ENCODE data around the gene SFXN5.
"Not testable (repeated sequence)": the region's sequence is repeated elsewhere in the genome, so short reads cannot be mapped to it uniquely, and the experiment has no call there.

The SFXN5 gene

DNA sequence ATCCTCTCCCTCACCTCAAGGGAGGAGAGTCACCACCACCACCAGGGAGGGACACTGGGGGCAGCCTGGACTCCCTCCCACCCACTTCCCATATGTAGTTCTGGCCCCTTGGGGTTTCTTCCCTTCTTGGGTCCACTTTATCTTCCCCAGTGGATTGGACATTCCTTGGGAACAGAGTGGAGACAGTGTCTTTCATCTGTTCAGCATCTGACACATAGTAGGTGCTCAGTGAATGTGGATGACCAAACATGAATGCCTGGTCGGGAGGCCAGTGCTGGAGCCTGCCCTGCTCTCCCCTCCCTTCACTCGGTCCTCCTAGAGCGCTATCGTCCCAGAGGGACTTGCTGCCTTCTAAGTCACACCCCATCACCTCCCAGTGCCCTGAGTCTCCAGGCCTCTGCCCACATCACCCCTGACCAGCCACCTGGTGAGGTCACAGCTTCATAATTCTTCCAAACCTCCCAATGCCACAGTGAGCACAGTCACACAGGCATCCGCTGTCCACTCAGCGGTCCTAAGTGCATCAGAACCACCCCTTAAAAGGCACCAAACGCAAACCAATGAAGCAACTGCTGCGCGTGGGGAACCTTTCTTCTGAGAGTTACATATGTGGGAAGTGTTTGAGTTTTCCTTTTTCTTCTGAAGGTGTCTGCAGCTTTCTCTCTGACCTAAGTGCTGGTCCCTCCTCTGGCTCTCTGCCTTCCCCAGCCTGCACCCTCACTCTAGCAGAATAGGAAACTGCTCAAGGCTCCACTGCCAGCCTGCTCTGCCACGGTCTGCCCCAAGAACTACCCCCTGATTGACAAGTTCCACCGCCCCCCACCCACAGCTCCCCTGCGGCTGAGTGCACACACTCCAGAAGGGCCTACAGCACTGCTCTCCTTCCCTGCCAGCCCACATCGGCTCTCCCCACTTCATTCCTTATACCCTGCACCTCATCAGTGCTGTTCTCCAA lies 7.2 kb upstream of the SFXN5 start:
- no peak for DNase-seq (ENCODE audit: low read depth)

DNA sequence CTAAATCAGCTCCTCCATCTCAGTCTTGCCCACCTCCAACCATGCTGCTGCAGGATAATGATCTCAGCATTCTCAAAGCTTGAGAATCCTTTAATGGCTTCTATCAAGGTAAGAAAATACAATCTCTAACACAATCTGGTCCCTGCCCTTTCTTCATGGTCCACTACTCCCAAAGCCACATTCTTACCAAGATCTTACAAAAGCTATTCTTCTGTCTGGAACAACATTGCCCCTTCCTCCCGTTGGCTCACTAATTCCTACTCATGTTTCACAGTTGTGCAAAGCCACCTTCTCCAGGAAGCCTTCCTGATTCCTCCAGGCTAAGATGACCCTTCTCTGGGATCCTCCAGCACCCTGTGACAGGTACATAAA lies 5.9 kb upstream of the SFXN5 start:
- no peak for DNase-seq (ENCODE audit: low read depth)

DNA sequence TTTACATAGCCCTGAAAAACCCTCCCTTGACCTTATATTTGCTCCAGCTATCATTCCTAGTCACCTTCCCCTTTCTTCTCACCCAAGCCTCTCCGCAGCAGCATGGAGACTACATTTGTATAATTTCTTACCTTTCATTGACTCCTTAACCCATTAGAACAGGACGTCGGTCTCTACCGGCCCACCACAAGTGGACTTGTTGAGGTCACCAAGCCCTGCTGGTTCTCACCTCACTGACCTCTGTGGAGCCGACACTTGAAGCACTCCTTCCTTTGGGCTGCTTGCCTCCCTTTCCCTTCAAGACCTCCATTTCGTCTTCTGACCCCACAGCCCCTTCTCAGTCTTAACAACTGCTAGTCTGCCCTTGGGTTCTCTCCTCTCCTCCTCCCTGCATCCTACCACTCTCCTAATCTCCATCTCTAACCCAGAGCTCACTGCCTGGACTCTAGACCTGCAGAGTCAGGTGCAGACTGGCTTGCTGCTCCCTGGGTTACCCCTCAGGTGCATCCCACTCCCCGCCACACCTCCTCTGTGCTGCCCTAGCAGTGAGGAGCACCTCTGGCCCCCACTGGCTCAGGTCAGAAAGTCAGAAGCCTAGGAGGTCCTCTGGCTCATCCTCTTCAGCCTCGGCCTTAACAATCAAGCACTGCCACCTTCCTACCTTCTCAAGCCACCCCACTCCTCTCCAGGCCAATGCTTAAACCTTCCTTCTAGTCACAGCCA lies 5.3 kb upstream of the SFXN5 start:
- no peak for DNase-seq (ENCODE audit: low read depth)

DNA sequence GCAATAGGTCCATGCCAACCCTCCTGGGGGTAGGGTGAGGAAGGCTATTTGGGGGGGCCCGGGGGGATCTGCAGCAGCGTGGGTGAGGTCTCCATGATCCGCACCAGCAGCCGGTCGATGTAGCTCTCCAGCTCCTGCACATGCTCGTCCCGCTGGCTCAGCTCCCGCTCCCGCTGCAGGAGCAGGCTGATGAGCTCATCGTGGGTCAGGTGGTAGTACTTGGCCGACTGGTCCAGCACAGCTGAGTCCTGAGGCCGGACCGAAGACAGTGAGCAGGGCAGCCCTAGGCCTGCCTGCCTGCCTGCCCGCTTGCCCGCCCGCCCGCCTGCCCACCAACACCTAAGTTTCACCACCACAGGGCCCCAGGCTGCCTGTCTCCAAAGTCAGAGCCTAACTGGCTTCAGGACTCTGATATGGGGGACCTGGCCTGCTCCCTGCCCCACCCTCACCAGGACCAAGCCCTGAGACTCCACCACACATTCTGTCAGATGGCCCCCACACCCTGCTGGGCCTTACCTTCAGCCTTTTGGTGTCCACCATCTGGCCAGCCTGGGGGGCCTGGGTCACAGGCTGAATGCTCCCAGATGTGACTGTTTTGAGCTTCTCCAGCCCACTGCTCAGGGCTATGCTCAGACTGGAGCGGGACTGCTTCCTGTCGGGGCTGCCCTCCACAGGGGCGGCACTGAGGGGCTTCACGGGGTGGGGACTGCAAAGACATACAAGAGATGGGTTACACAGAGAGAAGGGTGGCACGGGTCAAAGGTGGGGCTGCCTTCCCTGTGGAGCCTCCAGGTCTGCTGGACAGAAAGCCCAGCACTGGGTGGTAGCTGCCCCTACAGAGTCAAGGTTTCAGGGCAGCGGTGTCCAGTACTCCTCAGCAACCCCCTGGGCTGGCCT lies 4.2 kb upstream of the SFXN5 start:
- DNase-seq (ENCODE audit: low read depth): no peak

DNA sequence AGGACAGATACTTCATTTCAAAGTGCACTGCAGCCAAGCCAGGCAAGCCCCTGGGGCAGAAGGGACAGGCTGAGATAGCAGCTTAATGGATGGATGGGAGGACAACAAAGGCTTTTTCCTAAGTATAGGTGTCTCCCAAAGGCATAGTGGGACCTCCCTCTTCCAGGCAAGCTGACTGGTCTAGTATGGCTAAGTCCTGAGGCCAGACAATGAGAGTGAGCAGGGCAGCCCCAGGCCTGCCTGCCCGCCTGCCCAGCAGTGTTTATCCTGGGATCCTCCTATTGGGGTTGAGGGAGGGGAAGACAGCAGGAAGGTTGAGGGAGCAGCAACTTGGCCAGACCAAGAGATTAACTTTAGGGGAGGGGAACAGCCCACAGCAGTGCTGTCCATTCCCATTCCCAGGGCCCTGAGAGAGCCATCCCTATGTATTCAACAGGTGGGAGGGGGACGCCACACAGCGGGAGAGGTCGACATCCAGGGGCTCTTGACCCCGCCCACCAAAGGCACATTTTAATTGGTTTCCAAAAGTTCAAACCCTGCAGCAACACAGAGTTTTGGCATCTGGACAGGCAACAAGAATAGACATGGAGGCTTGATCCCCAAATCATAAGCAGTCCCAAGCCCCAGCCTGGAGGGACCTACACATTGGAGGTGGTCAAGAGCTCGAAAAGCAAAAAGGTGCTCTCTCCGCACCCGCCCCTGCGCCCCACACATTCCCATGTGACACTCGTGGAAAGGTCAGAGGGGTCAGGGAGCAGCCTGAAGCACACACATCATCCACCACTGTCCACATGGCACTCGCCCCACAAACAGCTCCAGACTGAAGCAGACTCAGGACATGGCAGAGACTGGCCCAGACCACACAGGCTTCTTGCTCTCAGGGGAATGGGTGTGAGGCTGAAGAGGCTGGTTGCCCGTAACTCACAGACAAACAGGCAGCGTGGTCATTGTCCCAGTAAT lies 2.9 kb upstream of the SFXN5 start:
- no peak for DNase-seq (ENCODE audit: low read depth)

DNA sequence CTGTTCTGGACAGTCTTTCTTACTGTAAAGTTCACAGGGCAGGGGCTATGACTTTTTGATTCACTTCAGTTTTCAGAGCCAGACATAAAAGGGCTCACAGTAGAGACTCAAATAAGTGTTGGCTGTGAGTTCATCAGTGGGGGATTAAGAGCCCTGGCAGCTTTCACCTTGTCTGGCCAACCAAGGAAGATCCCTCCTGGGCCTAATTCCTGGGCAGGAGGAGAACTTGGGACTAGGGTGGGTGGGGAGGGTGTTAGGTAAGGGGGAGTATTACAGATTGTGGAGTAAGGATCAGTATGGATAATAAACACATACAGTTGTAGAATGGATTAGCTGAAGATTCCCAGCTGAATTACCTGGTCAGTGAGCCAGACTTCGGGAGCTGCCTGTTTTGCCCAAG lies 904 bp upstream of the SFXN5 start:
- no peak for DNase-seq (ENCODE audit: low read depth)

DNA sequence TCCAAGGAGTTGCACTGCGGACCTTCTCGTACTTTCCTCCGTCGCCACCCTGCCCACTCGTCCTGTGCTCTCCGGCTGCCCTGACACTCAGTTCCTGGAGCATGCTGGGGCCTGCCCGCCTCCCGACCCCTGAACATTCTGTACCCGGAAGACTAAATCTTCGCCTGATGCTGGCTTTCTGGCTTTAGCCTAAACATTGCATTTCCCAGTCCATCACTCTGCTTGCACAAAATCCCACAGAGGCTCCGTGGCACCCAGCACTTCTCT lies 550 bp upstream of the SFXN5 start:
- no peak for DNase-seq (ENCODE audit: low read depth)

DNA sequence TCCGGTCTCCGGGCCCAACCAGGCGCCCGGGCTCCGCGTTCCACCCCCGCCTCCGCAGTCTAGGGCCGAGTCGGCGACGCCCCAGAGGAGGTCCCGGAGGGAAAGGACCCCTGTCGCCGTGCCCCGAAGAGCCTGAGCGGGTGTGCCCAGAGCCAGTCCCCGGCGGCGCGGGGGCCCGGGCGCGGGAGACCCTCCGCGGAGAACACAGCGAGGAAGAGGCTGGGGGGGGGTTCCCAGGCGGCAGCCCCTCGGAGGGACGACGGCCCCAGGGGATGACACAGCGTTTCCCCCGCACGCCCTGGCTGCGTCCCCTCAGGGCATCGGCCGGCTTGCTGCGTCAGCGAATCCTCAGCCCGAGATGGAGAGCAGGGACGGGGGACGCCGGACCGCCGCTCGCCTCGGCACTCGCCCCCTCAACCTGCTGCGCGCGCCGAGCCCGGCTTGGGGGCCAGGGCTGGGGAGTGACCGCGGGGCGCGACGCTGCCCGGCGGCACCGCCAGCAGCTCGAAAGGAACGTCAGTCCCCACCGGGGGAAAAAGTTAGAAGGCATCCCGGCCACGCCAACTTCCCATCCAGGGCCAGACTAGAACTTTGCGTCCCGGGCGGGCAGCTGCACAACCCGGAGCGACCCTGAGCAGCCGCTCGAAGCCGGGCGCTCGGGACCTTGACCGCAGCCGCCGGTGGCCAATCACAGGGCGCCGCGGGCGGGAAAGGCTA lies 711 bp downstream of the SFXN5 start:
- no peak for DNase-seq (ENCODE audit: low read depth)

DNA sequence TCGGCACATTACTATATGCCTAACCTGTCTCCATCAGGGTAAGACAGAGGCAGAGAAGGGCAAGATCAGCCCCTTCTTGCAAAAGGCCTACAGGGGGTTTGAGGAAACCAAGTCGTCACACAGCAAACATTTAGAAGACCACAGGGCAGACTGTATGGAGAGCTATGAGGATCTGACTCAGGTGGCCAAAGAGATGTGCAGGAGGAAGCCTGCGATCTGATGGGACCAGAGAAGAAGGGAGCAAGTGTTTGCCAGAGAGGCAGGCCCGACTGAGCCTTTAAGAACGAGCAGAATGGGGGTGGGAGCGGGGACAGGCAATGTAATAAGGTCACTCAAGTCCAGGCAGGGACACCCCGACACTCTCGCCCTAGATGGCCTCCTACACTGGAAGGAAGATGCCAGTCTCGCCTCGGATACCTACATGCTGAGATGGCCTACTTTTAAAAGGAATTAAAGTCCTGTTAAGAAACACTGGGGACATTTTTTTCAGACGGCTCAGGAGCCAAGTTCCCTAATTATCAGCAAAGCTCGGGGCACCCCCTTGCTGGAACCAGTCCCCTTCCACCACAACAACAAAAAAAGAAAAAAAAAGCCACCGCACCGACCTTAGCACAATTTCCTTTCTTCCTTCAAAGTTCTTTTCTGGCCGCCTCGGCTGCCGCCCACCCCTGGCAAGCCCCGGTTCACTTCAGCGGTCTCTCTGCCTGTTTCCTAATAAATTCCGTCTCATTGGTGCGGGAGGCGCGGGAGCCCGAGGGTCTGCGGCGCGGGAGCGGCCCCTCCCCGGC lies 1.5 kb downstream of the SFXN5 start:
- DNase-seq (ENCODE audit: low read depth): no peak

DNA sequence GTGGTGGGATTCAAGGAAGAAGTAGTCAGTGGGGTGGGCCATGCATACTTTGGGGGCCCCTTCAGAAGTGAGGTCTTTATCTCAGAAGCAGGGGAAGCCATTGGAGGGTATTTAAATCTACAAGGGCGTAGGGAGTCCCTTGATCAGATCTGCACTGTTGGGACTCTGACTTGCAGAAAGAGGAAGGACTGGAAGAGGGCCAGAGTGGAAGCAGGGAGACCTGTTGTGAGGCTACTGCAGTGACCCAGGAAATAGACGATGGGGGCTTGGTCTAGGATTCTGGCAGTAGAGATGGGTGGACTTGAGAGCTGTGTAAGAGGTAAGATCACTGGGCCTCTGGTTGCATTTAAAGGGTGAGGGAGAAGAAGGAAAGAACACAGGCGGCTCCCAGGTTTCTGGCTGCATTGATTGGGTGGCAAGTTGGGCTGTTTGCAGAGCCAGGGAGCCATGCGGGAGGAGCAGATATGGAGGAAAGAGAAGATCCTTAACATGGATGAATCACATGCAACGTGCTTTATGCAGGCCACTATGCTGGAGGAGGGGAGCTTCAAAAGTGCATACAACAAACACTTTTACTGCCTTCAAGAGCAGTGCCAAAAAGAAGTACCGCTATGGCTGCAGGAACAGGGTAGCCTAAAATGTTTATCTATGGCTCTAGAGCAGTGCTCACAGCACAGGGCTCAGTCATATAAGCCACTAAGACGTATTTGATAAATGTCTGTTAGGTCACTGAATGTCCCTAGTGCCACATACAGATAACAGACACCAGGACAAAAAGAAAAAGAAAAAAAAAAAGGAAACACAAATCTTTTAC lies 2.3 kb downstream of the SFXN5 start:
- no peak for DNase-seq (ENCODE audit: low read depth)

DNA sequence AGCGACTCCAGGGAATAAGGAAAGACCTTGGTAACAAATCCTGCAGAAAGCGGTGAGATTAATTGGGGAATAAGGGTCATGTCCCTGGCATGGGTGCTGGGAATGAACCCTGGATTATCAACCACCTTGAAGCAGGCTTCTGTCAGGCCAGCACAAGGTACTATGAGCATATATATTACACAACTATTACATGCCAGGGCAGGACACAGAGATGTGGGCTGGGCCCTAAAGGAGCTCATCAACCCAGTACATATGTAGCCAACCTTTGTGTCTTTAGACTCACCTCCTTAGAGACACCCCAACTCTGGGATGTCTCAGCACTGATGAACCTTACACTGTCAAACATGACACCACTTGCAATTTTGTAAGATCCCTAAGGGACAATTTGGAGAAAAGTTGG lies 3.4 kb downstream of the SFXN5 start:
- no peak for DNase-seq (ENCODE audit: low read depth)

DNA sequence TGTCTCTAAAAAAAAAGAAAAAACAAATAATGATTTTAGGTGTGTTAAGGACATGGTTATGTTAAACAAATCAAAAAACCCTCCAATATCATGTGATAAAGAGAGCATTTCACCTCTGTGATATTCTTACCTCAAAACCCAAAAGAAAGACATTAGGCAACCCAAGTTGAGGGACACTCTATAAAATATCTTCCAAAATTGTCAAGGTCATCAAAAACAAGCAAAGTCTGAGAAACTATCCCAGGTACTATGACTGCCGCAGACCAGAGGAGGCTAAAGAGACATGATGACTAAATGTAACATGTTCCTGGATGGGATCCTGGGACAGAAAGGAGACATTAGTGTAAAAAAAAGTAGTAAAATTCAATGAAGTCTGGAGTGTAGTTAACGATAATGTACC lies 4.5 kb downstream of the SFXN5 start:
- no peak for DNase-seq (ENCODE audit: low read depth)

DNA sequence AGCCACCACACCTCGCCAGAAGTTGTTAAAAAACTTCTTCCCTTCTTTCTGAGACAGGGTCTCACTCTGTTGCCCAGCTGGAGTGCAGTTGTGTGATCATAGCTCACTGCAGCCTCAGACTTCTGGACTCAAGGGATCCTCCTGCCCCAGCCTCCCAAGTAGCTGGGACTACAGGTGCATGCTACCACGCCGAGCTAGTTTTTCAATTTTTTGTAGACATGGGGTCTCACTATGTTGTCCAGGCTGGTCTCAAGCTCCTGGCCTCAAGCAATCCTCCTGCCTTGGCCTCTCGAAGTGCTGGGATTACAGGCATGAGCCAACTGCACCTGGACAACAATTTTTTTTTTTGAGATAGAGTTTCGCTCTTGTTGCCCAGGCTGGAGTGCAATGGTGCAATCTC lies 6.4 kb downstream of the SFXN5 start:
- DNase-seq (ENCODE audit: low read depth): not testable (repeated sequence)

DNA sequence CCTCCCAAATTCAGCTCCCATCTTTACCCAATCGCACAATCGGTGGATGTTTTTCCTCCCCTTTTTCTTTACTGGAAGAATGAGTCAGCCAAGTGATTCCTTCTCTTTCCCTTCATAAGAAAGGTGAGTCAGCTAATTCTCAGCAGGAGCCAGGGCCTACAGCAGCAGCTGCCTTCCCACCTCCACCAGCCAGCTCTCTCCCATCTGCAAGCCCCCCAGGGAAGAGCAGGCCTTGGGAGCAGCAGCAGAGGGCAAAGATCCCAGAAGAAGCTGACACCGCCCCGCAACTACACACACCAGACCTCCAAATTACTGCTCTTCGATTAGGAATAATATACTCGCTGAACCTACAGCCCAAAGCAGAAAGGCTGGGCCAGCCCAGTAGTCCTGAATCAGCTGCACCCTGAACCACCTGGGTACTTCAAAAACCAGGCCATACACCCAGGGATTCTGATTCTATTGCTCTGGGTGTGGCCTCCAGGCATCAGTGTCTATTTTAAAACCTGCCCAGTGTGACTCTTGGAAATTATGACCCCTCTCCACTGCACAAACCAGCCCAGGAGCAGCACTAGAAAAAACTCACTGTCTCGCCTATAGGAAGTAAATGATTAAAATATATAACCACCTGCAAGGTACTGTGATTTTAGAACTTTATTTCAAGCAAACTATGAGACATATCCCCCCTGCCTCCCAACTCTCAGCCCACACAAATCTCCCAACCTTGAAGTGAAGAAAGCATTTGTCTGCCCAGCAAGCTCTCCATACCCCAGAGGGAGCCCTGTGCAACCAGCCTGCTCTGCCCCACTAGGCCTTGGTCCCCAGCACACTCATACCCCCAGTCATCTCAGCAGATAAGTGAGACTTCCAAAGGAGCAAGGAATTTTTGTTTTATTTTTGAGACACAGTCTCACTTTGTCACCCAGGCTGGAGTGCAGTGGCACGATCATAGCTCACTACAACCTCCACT lies 7.3 kb downstream of the SFXN5 start:
- no peak for DNase-seq (ENCODE audit: low read depth)

DNA sequence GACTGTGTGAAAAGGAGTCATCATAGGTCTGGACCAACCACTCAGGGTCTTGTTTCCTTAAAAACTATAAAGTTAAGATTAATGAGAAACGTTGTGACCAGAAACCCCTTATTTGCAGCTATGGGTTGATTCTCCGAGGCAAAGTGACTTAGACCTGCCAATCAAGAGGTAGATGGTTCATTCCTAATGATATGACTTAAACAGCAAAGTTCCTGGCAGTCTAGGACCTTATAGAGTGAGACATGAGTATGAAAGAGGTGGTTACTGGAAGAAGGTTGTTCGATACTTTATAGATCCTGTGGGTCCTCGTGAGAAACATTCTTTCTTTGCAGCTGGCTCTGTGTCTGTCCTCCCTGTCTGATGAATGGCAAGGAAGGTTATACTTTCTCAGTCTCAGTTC lies 8.0 kb downstream of the SFXN5 start:
- no peak for DNase-seq (ENCODE audit: low read depth)

DNA sequence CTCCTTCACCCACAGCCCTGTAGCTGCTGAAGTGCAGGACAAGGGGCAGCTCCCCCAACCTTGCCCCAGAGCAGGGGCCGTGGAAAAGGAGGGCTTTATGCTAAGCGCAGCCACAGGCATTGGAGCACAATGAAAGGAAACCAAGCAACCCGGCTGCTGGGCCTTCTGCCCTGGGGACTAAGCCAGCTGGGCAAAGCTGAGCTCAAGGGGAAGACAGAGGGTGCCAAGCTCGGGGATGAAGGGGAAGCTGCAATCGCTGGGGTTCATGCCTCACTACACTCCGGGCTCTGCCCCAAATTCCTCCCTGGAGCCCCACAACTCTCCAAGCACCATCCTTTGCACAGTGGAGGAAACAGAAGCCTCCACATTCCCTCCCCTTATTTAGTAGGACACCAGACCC lies 12.4 kb downstream of the SFXN5 start:
- no peak for DNase-seq (ENCODE audit: low read depth)

DNA sequence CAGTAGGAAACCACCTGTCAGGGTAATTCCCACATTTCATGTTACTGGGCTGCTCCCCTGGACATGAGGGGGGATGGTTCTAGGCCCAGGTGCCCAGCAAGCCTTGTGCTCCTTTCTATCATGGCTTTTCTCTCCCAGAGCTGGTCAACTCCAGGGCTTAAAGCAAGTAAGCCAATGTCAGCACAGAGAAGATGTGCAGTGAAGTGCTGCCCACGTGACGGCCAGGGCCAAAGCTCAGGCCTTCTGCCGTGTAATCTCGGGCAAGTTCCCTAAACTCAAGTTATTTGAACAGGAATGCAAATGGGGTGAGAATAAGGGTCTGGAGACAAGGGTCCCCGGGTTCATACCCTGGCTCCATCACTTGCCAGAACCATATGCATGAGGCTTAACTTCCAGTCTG lies 16.5 kb downstream of the SFXN5 start:
- DNase-seq (ENCODE audit: low read depth): no peak
